ENCODE data around the gene LYL1. TPM values are rescaled to one million over a fixed set of nuclear protein-coding genes. Genes with fewer than 3 reads are reported as not detected.

LYL1 gene
- total RNA-seq, 1 donor from 2014 or later, result 27.2 TPM

DNA sequence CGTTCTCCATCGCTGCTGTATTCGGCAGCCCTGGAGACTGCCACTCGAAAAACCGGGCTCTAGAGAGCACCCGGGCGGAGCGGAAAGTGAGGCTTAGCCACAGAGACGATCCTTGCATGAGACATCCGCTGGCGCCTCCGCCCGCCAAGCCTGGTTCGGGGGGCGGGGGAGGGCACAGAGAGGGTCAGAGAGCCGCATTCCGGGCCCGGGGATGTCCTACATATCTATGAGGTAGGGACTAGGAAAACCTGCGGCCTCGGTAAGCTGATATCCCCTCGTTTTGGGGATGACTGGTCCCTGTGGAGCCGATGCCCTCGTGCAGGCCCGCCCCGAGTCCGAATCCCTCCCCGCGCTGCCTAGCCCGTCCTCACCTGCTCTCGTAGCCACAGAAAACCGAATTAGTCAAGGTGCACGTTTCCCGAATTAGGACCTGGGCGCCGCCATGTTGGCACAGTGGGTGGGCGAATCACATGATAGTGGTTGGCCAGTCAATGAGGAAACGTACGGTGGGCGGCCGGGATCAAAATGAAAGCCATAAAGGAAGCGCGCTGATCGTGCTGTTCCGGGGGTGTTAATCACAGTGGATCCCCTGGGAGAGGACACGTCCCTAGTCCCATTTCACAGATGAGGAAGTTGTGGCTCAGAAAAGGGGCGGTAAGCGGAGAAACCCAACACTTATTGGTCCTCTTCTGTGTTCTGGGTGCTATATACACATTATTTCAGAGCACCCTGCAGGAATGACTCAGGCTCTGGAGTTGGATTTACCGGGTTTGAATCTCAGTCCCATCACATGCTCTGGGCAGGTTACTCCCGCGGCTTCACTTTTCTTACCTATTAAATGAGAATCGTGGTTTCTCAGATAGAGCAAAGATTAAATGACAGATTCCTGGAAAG, 13.9 kb upstream of the LYL1 start, which contains the start of gene TRMT1:
TRMT1 (minus strand) TSS at position 459 of the 894 bp plus-strand sequence; CDS start at position 118, 341 bp downstream.
- DNase-seq (peak; percentile 96), ATAC-seq (peak; percentile 87 to 89)
- peak within 1 kb of the TSS; percentile 71 for H3K27ac ChIP-seq
- TF ChIP-seq, protein P1, sequence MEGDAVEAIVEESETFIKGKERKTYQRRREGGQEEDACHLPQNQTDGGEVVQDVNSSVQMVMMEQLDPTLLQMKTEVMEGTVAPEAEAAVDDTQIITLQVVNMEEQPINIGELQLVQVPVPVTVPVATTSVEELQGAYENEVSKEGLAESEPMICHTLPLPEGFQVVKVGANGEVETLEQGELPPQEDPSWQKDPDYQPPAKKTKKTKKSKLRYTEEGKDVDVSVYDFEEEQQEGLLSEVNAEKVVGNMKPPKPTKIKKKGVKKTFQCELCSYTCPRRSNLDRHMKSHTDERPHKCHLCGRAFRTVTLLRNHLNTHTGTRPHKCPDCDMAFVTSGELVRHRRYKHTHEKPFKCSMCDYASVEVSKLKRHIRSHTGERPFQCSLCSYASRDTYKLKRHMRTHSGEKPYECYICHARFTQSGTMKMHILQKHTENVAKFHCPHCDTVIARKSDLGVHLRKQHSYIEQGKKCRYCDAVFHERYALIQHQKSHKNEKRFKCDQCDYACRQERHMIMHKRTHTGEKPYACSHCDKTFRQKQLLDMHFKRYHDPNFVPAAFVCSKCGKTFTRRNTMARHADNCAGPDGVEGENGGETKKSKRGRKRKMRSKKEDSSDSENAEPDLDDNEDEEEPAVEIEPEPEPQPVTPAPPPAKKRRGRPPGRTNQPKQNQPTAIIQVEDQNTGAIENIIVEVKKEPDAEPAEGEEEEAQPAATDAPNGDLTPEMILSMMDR (IDR thresholded peaks at IDR 0.05), result no peak
- peak within 1 kb of the TSS; percentile 84 for H3K4me3 ChIP-seq
- intact Hi-C loops (cut with DNase I), result no loop called here
- no peaks in the 10 kb centered on the region for H3K9me3 ChIP-seq
- peaks cover 23% of the 10 kb centered on the region for H3K36me3 ChIP-seq
- no peaks in the 10 kb centered on the region for H3K27me3 ChIP-seq (ENCODE audit: low read depth)
- peaks cover 39% of the 10 kb centered on the region for H3K4me1 ChIP-seq

DNA sequence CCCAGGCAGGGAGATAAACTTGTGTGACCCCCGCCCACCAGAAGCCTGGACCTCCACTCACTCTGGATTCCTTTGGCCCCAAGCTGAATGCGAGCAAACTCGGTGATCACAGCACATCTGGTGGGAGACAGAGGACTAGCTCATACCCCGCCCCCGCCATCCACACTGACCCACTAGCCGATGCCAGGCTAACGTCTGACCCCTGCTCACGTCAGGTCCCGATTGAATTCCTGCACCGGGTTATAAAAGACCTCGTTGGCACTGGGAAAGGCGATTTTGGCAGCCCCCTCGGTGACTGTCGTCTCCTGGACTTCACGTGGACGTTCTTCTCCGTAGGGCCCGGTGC, 13.3 kb upstream of the LYL1 start:
- H3K36me3 ChIP-seq, result peaks cover 19% of the 10 kb centered on the region
- intact Hi-C loops (cut with DNase I), result no loop called here
- H3K4me1 ChIP-seq, result peaks cover 39% of the 10 kb centered on the region
- H3K27ac ChIP-seq, result peak overlapping the region; percentile 71
- no peaks in the 10 kb centered on the region for H3K27me3 ChIP-seq (ENCODE audit: low read depth)
- peak overlapping the region; percentile 84 for H3K4me3 ChIP-seq
- peak; percentile 46 for DNase-seq
- TF ChIP-seq, protein P1 (IDR thresholded peaks at IDR 0.05), result no peak
- no peaks in the 10 kb centered on the region for H3K9me3 ChIP-seq
- no peak for ATAC-seq

DNA sequence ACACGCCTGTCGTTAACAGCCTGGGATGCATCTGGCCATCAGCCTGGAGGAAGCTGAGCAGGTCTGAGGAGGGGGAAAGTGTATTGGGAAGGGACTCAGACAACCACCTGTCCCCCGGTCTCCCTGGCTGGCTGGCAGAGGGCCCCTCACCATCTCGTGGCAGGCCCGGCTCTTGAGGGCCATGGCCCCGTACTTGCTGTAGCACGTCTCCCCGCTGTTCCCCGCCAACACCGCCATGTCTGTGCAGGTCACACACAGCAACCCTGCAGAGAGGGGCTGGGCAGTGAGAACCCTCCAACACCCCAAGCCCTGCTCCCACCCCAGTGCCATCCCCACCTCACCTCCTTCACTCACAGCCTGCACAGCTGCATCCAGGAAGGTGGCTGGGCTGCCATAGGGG, 9.9 kb upstream of the LYL1 start:
- peaks cover 36% of the 10 kb centered on the region for H3K36me3 ChIP-seq
- DNase-seq, result peak; percentile 33

DNA sequence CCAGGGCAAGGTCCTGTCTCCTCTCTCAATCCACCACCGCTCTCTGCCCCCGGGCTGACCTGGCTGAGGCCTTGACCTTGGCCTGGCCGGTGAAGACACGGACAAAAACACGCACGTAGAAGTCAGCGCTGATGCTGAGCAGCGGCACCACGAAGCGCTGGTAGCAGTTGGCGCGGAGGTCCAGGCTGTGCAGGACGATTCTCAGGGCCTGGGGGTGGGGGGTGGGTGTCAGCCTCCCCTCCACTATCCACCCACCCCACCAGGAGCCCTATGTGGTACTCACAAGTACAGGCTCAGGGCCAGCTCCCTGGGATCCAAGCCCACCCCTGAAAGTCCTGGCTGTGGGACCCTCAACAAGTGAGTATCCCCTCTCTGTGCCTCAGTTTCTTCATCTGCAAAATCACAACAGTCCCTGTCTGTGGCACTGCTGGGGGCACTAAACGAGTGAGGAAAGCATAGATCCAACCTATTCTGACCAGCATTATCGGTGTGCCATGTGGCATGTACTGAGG, 7.5 kb upstream of the LYL1 start:
- Histone ChIP-seq H3K9me3 (no peaks in the 10 kb centered on the region), H3K27me3 (ENCODE audit: low read depth) (no peaks in the 10 kb centered on the region), H3K4me3 (no peak overlapping the region), H3K27ac (no peak overlapping the region), H3K4me1 (peaks cover 7% of the 10 kb centered on the region), H3K36me3 (peaks cover 39% of the 10 kb centered on the region)
- TF ChIP-seq, protein P1 (IDR thresholded peaks at IDR 0.05), result no peak
- intact Hi-C loops (cut with DNase I), result no loop called here
- no peak for ATAC-seq
- DNase-seq, result no peak

More for the DNA sequence above, 9.9 kb upstream of the LYL1 start:
- no peaks in the 10 kb centered on the region for H3K27me3 ChIP-seq (ENCODE audit: low read depth)
- no peak overlapping the region for H3K4me3 ChIP-seq
- TF ChIP-seq, protein P1 (IDR thresholded peaks at IDR 0.05), result no peak
- intact Hi-C loops (cut with DNase I), result no loop called here
- no peak overlapping the region for H3K27ac ChIP-seq
- no peak for ATAC-seq
- peaks cover 17% of the 10 kb centered on the region for H3K4me1 ChIP-seq
- no peaks in the 10 kb centered on the region for H3K9me3 ChIP-seq

DNA sequence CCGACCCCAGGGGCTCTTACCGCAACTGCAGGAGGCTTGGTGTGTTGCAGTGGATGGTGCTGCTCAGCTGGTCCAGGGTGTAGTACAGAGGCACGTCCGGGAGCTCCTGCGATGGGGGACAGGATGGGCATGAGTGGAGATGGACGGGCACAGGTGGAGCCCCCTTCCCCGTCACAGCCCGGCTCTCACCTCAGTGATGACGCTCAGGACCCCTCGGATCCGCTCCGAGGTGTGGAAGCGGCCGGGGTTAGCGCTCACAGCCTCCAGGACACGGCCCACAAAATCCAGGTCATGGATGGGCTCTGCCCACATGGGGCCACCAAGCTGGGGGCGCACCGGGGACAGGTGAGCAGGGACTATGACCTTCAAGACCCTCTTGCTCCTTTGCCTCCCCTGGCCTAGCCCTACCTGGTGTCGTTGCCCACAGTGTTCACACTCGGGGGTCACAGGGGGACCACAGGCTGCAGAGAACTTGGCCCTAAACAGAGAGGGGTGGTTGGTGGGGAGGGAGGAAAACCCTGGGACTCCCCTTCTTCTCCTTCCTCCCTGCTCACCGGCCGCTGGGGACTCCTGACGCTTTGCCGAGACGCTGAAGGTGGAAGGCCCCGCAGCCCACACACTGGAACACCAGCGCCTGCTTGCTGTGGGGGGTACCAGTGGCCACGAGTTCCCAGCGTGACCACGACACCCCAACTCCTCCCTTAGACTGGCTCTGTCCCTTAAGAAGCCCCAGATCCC, 6.9 kb upstream of the LYL1 start:
- Histone ChIP-seq H3K4me3 (no peak overlapping the region), H3K27ac (no peak overlapping the region), H3K36me3 (peaks cover 37% of the 10 kb centered on the region), H3K27me3 (ENCODE audit: low read depth) (no peaks in the 10 kb centered on the region), H3K9me3 (no peaks in the 10 kb centered on the region), H3K4me1 (peaks cover 10% of the 10 kb centered on the region)
- ATAC-seq (no peak), DNase-seq (no peak)
- TF ChIP-seq, protein P1 (IDR thresholded peaks at IDR 0.05), result no peak
- intact Hi-C loops (cut with DNase I), result no loop called here
